Subcutaneous adipose tissue (tissue), 4 donors: Measurements from ENCODE around the gene BDH2. TPM values are rescaled to one million over a fixed set of nuclear protein-coding genes. Genes with fewer than 3 reads are reported as not detected.

ENCODE experiments used
- total RNA-seq, 4 donors: library from RNA; depleted of rRNA; stranded (reverse); fragments of >200 nt; gene quantifications; one replicate each; pipeline ENCODE4 v1.1.0, GENCODE V29; 2016
- TF ChIP-seq, protein P1 (sequence below): fragments of 450-650 bp; IDR thresholded peaks from one replicate; pipeline ENCODE4 v1.5.1; 2016; ENCODE audit warnings: low read depth, mild to moderate bottlenecking, control low read depth, antibody characterized with exemption, moderate library complexity

The BDH2 gene
- total RNA-seq, 4 donors from 2014 or later: 33.1 to 65.8 (median 52.9) TPM

DNA sequence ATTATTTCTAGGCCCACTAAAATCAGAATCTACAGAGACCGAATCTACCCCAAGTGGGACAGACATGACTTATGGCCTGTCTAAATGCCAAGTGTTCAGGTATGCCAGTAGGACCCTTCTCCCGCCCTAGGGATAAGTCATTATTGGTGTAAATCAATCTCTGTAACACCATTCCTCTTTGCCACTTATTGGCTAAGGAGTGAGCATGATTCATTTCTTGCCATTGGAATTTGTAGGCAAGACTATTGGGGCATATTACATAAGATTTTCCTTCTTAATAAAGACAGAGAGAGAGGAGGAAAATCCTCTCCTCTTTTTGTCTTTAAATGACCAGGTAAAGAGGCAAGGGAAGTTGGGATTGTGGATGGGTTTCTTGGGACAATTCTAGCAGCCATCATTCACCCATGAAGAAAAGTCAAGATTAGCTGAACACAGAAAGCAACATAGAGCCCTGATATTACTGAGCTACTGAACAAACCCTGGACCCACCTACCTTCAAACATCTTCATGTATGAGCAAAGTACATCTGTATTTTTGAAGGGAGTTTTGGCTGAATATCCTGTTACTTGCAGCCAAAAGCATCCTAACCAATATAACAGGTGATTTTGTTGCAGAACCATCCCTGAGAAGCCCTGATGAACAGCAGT lies 25.7 kb downstream of the BDH2 start:
- TF ChIP-seq, protein P1, sequence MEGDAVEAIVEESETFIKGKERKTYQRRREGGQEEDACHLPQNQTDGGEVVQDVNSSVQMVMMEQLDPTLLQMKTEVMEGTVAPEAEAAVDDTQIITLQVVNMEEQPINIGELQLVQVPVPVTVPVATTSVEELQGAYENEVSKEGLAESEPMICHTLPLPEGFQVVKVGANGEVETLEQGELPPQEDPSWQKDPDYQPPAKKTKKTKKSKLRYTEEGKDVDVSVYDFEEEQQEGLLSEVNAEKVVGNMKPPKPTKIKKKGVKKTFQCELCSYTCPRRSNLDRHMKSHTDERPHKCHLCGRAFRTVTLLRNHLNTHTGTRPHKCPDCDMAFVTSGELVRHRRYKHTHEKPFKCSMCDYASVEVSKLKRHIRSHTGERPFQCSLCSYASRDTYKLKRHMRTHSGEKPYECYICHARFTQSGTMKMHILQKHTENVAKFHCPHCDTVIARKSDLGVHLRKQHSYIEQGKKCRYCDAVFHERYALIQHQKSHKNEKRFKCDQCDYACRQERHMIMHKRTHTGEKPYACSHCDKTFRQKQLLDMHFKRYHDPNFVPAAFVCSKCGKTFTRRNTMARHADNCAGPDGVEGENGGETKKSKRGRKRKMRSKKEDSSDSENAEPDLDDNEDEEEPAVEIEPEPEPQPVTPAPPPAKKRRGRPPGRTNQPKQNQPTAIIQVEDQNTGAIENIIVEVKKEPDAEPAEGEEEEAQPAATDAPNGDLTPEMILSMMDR: no peak

DNA sequence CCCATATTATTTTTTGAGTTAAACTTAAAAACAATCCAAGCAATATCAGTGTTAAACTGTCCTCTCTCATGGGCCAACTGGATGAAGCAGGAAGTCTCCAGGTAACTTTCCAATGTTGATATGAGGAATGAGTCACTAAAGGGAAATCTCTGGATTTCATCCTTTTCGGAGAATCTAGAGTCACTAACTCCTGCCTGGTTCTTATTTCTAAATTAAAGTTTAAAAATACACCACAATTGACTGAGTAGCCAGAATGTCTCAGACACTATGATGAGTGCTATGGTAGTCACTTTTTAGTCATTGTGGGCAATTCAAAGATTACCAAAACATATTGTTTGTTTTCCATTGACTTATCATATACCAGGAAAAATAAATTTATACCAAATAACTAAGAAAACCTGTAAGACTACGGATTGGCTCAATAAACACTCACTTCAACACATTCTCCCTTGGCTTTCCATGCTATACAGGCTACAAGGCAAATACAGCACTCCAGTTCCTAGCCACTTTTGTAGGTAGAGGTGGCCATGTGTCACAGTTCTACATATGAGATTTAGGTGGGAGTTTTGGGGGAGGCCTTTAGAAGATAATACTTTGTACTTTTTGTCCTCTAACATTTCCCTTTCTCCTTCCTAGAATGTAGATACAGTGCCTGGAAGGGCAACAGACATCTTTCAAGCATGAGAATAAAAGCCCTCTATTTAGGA lies 31.6 kb downstream of the BDH2 start:
- TF ChIP-seq, protein P1: no peak

DNA sequence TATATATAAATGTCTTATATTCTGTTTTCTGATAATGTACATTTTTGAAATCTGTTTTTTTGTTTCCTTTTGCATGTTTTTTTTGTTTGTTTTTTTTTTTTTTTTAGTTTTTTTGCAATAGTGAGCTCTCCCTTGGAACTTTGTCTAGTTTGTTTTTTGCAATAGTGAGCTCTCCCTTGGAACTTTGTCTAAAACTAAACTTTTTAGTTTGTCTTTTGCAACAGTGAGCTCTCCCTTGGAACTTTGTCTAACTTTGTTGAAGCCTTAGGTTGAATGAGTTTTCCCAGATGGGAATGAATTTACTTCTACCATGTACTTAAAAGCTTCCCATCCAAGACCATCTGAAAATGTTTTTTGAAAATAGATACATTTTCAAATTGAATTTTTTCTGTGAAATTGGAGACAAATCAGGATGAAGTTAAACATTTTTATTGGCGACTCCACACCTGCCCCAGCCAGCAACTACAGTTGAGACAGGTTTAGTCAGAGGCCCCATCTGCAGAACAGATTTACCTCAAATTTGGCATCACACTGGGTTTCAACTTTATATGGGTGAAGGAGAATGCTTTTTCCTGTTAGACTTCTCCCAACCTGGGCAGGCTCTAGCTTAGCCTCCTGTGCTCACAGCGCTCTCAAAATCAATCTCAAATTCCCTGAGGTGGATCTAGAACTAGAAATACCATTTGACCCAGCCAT lies 39.0 kb downstream of the BDH2 start:
- TF ChIP-seq, protein P1: no peak

DNA sequence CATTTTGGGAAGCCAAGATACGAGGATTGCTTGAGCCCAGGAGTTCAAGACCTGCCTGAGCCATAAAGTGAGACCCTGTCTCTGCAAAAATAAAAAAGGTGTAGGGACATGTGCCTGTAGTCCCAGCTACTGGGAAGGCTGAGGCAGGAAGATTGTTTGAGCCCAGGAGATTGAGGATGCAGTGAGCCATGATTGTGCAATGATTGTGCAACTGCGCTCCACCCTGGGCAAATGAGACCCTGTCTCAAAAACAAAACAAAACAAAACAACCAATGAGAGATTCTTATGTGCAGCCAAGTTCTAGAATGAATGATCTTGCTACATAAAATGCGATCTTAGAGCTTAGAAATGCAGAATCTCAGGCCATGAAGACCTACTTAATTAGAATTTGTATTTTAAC lies 45.6 kb downstream of the BDH2 start:
- TF ChIP-seq, protein P1: no peak

- TF ChIP-seq, protein P1: no peak
Measured at GRCh38 chr4:103052779-103053178, 46.9 kb downstream of the BDH2 start.

- TF ChIP-seq, protein P1: no peak
Measured at GRCh38 chr4:103052145-103052544, 47.5 kb downstream of the BDH2 start.

- TF ChIP-seq, protein P1: no peak
Measured at GRCh38 chr4:103050736-103051436, 48.7 kb downstream of the BDH2 start.
